ENCODE measurements around the gene PBRM1. TPM values are rescaled to one million over a fixed set of nuclear protein-coding genes. Genes with fewer than 3 reads are reported as not detected.

Gene PBRM1
- total and polyA plus RNA-seq, 2 of the 8 experiments (the other 6 are each of a cell fraction or from before 2014, with no cell fraction given) = 19.3 to 65.8 TPM

DNA sequence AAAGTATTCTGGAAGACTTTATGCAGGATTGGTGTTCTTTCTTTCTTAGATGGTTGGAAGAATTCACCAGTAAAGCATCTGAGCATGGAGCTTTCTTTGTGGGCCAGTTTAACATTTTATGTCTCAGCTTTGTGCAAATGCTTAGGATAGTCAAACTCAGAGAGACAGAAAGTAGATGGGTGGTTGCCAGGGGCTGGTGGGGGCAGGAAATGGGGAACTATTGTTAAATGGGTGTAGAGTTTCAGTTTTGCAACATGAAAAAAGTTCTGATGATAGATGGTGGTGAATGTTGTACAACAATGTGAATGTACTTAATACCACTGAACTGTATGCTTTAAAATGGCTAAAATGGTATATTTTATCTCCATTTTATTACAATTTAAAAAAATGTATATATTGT is 45.0 kb upstream of the PBRM1 start (continued):
- TF ChIP-seq, protein P1, sequence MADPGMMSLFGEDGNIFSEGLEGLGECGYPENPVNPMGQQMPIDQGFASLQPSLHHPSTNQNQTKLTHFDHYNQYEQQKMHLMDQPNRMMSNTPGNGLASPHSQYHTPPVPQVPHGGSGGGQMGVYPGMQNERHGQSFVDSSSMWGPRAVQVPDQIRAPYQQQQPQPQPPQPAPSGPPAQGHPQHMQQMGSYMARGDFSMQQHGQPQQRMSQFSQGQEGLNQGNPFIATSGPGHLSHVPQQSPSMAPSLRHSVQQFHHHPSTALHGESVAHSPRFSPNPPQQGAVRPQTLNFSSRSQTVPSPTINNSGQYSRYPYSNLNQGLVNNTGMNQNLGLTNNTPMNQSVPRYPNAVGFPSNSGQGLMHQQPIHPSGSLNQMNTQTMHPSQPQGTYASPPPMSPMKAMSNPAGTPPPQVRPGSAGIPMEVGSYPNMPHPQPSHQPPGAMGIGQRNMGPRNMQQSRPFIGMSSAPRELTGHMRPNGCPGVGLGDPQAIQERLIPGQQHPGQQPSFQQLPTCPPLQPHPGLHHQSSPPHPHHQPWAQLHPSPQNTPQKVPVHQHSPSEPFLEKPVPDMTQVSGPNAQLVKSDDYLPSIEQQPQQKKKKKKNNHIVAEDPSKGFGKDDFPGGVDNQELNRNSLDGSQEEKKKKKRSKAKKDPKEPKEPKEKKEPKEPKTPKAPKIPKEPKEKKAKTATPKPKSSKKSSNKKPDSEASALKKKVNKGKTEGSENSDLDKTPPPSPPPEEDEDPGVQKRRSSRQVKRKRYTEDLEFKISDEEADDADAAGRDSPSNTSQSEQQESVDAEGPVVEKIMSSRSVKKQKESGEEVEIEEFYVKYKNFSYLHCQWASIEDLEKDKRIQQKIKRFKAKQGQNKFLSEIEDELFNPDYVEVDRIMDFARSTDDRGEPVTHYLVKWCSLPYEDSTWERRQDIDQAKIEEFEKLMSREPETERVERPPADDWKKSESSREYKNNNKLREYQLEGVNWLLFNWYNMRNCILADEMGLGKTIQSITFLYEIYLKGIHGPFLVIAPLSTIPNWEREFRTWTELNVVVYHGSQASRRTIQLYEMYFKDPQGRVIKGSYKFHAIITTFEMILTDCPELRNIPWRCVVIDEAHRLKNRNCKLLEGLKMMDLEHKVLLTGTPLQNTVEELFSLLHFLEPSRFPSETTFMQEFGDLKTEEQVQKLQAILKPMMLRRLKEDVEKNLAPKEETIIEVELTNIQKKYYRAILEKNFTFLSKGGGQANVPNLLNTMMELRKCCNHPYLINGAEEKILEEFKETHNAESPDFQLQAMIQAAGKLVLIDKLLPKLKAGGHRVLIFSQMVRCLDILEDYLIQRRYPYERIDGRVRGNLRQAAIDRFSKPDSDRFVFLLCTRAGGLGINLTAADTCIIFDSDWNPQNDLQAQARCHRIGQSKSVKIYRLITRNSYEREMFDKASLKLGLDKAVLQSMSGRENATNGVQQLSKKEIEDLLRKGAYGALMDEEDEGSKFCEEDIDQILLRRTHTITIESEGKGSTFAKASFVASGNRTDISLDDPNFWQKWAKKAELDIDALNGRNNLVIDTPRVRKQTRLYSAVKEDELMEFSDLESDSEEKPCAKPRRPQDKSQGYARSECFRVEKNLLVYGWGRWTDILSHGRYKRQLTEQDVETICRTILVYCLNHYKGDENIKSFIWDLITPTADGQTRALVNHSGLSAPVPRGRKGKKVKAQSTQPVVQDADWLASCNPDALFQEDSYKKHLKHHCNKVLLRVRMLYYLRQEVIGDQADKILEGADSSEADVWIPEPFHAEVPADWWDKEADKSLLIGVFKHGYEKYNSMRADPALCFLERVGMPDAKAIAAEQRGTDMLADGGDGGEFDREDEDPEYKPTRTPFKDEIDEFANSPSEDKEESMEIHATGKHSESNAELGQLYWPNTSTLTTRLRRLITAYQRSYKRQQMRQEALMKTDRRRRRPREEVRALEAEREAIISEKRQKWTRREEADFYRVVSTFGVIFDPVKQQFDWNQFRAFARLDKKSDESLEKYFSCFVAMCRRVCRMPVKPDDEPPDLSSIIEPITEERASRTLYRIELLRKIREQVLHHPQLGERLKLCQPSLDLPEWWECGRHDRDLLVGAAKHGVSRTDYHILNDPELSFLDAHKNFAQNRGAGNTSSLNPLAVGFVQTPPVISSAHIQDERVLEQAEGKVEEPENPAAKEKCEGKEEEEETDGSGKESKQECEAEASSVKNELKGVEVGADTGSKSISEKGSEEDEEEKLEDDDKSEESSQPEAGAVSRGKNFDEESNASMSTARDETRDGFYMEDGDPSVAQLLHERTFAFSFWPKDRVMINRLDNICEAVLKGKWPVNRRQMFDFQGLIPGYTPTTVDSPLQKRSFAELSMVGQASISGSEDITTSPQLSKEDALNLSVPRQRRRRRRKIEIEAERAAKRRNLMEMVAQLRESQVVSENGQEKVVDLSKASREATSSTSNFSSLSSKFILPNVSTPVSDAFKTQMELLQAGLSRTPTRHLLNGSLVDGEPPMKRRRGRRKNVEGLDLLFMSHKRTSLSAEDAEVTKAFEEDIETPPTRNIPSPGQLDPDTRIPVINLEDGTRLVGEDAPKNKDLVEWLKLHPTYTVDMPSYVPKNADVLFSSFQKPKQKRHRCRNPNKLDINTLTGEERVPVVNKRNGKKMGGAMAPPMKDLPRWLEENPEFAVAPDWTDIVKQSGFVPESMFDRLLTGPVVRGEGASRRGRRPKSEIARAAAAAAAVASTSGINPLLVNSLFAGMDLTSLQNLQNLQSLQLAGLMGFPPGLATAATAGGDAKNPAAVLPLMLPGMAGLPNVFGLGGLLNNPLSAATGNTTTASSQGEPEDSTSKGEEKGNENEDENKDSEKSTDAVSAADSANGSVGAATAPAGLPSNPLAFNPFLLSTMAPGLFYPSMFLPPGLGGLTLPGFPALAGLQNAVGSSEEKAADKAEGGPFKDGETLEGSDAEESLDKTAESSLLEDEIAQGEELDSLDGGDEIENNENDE (IDR thresholded peaks at IDR 0.05; ENCODE audit: insufficient replicate concordance, low read length) = no peak
- TF ChIP-seq BRCA1 (IDR thresholded peaks at IDR 0.05; ENCODE audit: low read depth, low read length) (no peak), CBX5 (IDR thresholded peaks at IDR 0.05; ENCODE audit: low read depth, low read length) (no peak), NRF1 (IDR thresholded peaks at IDR 0.05; ENCODE audit: low read depth, low read length) (no peak), HDAC6 (IDR thresholded peaks at IDR 0.05; ENCODE audit: low read depth, low read length) (no peak), RNF2 (IDR thresholded peaks at IDR 0.05; ENCODE audit: borderline replicate concordance, low read depth, low read length, missing control alignments, poor library complexity, severe bottlenecking) (no peak), TCF12 (IDR thresholded peaks at IDR 0.05; ENCODE audit: low read depth, low read length) (no peak), CHD2 (IDR thresholded peaks at IDR 0.05; ENCODE audit: low read length) (no peak), SP1 (IDR thresholded peaks at IDR 0.05; ENCODE audit: low read depth, low read length) (no peak), SRF (IDR thresholded peaks at IDR 0.05; ENCODE audit: low read depth, low read length) (no peak), POLR2A (IDR thresholded peaks at IDR 0.05; ENCODE audit: control extremely low read depth in 1 of 2, low read depth in 2 of 2, low read length in 2 of 2) (no peak)
- TF ChIP-seq, protein P2, sequence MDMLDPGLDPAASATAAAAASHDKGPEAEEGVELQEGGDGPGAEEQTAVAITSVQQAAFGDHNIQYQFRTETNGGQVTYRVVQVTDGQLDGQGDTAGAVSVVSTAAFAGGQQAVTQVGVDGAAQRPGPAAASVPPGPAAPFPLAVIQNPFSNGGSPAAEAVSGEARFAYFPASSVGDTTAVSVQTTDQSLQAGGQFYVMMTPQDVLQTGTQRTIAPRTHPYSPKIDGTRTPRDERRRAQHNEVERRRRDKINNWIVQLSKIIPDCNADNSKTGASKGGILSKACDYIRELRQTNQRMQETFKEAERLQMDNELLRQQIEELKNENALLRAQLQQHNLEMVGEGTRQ (IDR thresholded peaks at IDR 0.05; ENCODE audit: low read length) = no peak

All from H1 (cell line).